ENCODE data around the gene COPZ2.
A peak's percentile ranks its signal among the peaks of the same experiment; 100 is the strongest.

Gene COPZ2

GRCh38 chr17:48052956-48053757, 15.6 kb upstream of the COPZ2 start:
- TF ChIP-seq, protein P1, sequence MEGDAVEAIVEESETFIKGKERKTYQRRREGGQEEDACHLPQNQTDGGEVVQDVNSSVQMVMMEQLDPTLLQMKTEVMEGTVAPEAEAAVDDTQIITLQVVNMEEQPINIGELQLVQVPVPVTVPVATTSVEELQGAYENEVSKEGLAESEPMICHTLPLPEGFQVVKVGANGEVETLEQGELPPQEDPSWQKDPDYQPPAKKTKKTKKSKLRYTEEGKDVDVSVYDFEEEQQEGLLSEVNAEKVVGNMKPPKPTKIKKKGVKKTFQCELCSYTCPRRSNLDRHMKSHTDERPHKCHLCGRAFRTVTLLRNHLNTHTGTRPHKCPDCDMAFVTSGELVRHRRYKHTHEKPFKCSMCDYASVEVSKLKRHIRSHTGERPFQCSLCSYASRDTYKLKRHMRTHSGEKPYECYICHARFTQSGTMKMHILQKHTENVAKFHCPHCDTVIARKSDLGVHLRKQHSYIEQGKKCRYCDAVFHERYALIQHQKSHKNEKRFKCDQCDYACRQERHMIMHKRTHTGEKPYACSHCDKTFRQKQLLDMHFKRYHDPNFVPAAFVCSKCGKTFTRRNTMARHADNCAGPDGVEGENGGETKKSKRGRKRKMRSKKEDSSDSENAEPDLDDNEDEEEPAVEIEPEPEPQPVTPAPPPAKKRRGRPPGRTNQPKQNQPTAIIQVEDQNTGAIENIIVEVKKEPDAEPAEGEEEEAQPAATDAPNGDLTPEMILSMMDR (conservative IDR thresholded peaks at IDR 0.05; ENCODE audit: low read depth, low read length), result no peak
- Histone ChIP-seq H3K79me2 (ENCODE audit: insufficient read depth, low read depth) (peaks cover 85% of the 10 kb centered on the region), H3K9ac (peak overlapping the region; percentile 2; the same call in 1 of the 2 replicates), H3K27me3 (ENCODE audit: insufficient read depth, low read depth) (no peaks in the 10 kb centered on the region), H3K4me2 (peak overlapping the region; percentile 80), H3K4me3 (IDR thresholded peaks at IDR 0.05; ENCODE audit: insufficient read depth, low read depth, low read length) (no peak overlapping the region), H3K27ac (peak overlapping the region; percentile 94; the same call in 1 of the 2 replicates), H4K20me1 (ENCODE audit: insufficient read depth) (no peaks in the 10 kb centered on the region), H2AFZ (ENCODE audit: low read depth) (no peak overlapping the region), H3K4me1 (ENCODE audit: low read depth, poor library complexity, severe bottlenecking) (peaks cover 85% of the 10 kb centered on the region), H3K36me3 (ENCODE audit: insufficient read depth) (peaks cover 8% of the 10 kb centered on the region; the same call in 1 of the 2 replicates)

GRCh38 chr17:48051706-48052486, 14.3 kb upstream of the COPZ2 start:
- Histone ChIP-seq H2AFZ (ENCODE audit: low read depth) (no peak overlapping the region), H3K27ac (peak overlapping the region; percentile 94), H3K4me3 (IDR thresholded peaks at IDR 0.05; ENCODE audit: insufficient read depth, low read depth, low read length) (no peak overlapping the region), H3K9ac (no peak overlapping the region; the same call in 1 of the 2 replicates), H4K20me1 (ENCODE audit: insufficient read depth) (no peaks in the 10 kb centered on the region), H3K4me2 (peak overlapping the region; percentile 80), H3K36me3 (ENCODE audit: insufficient read depth) (no peaks in the 10 kb centered on the region; the same call in 1 of the 2 replicates), H3K79me2 (ENCODE audit: insufficient read depth, low read depth) (peaks cover 85% of the 10 kb centered on the region), H3K4me1 (ENCODE audit: low read depth, poor library complexity, severe bottlenecking) (peaks cover 73% of the 10 kb centered on the region), H3K27me3 (ENCODE audit: insufficient read depth, low read depth) (no peaks in the 10 kb centered on the region)
- TF ChIP-seq, protein P1 (conservative IDR thresholded peaks at IDR 0.05; ENCODE audit: low read depth, low read length), result no peak

- H3K79me2 ChIP-seq (ENCODE audit: insufficient read depth, low read depth), result peaks cover 88% of the 10 kb centered on the region
- H3K27me3 ChIP-seq (ENCODE audit: insufficient read depth, low read depth), result no peaks in the 10 kb centered on the region
- H3K4me3 ChIP-seq (IDR thresholded peaks at IDR 0.05; ENCODE audit: insufficient read depth, low read depth, low read length), result no peak overlapping the region
- H2AFZ ChIP-seq (ENCODE audit: low read depth), result no peak overlapping the region
- H4K20me1 ChIP-seq (ENCODE audit: insufficient read depth), result no peaks in the 10 kb centered on the region
- TF ChIP-seq, protein P1 (conservative IDR thresholded peaks at IDR 0.05; ENCODE audit: low read depth, low read length), result no peak
- H3K4me1 ChIP-seq (ENCODE audit: low read depth, poor library complexity, severe bottlenecking), result peaks cover 73% of the 10 kb centered on the region
- no peak overlapping the region for H3K9ac ChIP-seq
- peak overlapping the region; percentile 80 for H3K4me2 ChIP-seq
- no peaks in the 10 kb centered on the region; the same call in 1 of the 2 replicates for H3K36me3 ChIP-seq (ENCODE audit: insufficient read depth)
- H3K27ac ChIP-seq, result peak overlapping the region; percentile 94; the same call in 1 of the 2 replicates
These were observed 13.7 kb upstream of the COPZ2 start for GRCh38 chr17:48051283-48051682.

- Histone ChIP-seq H3K4me1 (ENCODE audit: low read depth, poor library complexity, severe bottlenecking) (peaks cover 52% of the 10 kb centered on the region), H3K27ac (peak overlapping the region; percentile 94), H2AFZ (ENCODE audit: low read depth) (peak overlapping the region; percentile 61; the same call in 1 of the 2 replicates), H3K4me2 (peak overlapping the region; percentile 80; the same call in 1 of the 2 replicates), H4K20me1 (ENCODE audit: insufficient read depth) (no peaks in the 10 kb centered on the region), H3K4me3 (IDR thresholded peaks at IDR 0.05; ENCODE audit: insufficient read depth, low read depth, low read length) (no peak overlapping the region), H3K79me2 (ENCODE audit: insufficient read depth, low read depth) (peaks cover 67% of the 10 kb centered on the region), H3K9ac (peak overlapping the region; percentile 91), H3K27me3 (ENCODE audit: insufficient read depth, low read depth) (no peaks in the 10 kb centered on the region), H3K36me3 (ENCODE audit: insufficient read depth) (no peaks in the 10 kb centered on the region; the same call in 1 of the 2 replicates)
- TF ChIP-seq, protein P1 (conservative IDR thresholded peaks at IDR 0.05; ENCODE audit: low read depth, low read length), result no peak
These were observed 11.0 kb upstream of the COPZ2 start for GRCh38 chr17:48048384-48049126.

Data from KMS-11 (cell line).